ENCODE results near the gene CACNA2D2.

Gene CACNA2D2

GRCh38 chr3:50445919-50446318 lies 57.5 kb downstream of the CACNA2D2 start:
- DNase-seq (ENCODE audit: low read depth, low spot score): no peak
- no peak overlapping the region for H3K4me3 ChIP-seq (ENCODE audit: low read depth, low read length)
- in situ Hi-C loops (cut with HindIII; ENCODE audit: low sequenced_read_pairs): no loop called here
- TF ChIP-seq CTCF (IDR thresholded peaks at IDR 0.05; ENCODE audit: low read depth, low read length): no peak

GRCh38 chr3:50444782-50445181 lies 58.7 kb downstream of the CACNA2D2 start:
- DNase-seq (ENCODE audit: low read depth, low spot score): no peak
- H3K4me3 ChIP-seq (ENCODE audit: low read depth, low read length): no peak overlapping the region
- in situ Hi-C loops (cut with HindIII; ENCODE audit: low sequenced_read_pairs): no loop called here
- TF ChIP-seq CTCF (IDR thresholded peaks at IDR 0.05; ENCODE audit: low read depth, low read length): no peak

- in situ Hi-C loops (cut with HindIII; ENCODE audit: low sequenced_read_pairs): no loop called here
- DNase-seq (ENCODE audit: low read depth, low spot score): no peak
- no peak for TF ChIP-seq CTCF (IDR thresholded peaks at IDR 0.05; ENCODE audit: low read depth, low read length)
- H3K4me3 ChIP-seq (ENCODE audit: low read depth, low read length): no peak overlapping the region
These were observed 59.2 kb downstream of the CACNA2D2 start for GRCh38 chr3:50444213-50444612.

GRCh38 chr3:50442945-50443579 lies 60.4 kb downstream of the CACNA2D2 start:
- DNase-seq (ENCODE audit: low read depth, low spot score): no peak
- H3K4me3 ChIP-seq (ENCODE audit: low read depth, low read length): no peak overlapping the region
- in situ Hi-C loops (cut with HindIII; ENCODE audit: low sequenced_read_pairs): no loop called here
- no peak for TF ChIP-seq CTCF (IDR thresholded peaks at IDR 0.05; ENCODE audit: low read depth, low read length)

- in situ Hi-C loops (cut with HindIII; ENCODE audit: low sequenced_read_pairs): no loop called here
- no peak overlapping the region for H3K4me3 ChIP-seq (ENCODE audit: low read depth, low read length)
- no peak for DNase-seq (ENCODE audit: low read depth, low spot score)
- TF ChIP-seq CTCF (IDR thresholded peaks at IDR 0.05; ENCODE audit: low read depth, low read length): no peak
These were observed 61.8 kb downstream of the CACNA2D2 start for GRCh38 chr3:50441424-50442217.

GRCh38 chr3:50436114-50436674 lies 67.2 kb downstream of the CACNA2D2 start:
- DNase-seq (ENCODE audit: low read depth, low spot score): peak; percentile 21
- peak; percentile 84 for TF ChIP-seq CTCF (IDR thresholded peaks at IDR 0.05; ENCODE audit: low read depth, low read length)
- H3K4me3 ChIP-seq (ENCODE audit: low read depth, low read length): no peak overlapping the region
- in situ Hi-C loops (cut with HindIII; ENCODE audit: low sequenced_read_pairs): no loop called here

All from astrocyte of the spinal cord (primary cell).